Inflammatory macrophage treated with lipopolysaccharide for 1 hour (primary cell): ENCODE data around the gene CRB2.

Source experiments
- DNase-seq, 2 donors: peaks; one replicate each; pipeline ENCODE4 v3.0.0-alpha.2; 2020 to 2022

CRB2 gene

DNA sequence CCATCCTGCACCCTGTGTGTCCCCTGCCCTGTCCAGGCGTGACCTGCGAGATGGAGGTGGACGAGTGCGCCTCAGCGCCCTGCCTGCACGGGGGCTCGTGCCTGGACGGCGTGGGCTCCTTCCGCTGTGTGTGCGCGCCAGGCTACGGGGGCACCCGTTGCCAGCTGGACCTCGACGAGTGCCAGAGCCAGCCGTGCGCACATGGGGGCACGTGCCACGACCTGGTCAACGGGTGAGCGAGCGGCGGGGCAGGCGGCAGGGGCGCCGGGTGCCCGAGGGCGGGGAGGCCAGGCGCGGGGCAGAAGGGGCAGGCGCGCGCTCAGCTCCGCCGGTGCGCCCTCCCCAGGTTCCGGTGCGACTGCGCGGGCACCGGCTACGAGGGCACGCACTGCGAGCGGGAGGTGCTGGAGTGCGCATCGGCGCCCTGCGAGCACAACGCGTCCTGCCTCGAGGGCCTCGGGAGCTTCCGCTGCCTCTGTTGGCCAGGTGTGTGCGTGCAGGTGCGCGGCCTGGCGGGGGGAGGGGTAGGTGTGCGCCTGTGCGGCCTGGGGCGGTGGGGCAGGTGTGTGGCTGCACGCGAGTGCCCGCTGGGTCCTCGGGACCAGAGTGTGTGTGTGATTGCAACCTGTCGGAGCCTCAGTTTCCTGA, 10.0 kb downstream of the CRB2 start:
- DNase-seq: no peak

DNA sequence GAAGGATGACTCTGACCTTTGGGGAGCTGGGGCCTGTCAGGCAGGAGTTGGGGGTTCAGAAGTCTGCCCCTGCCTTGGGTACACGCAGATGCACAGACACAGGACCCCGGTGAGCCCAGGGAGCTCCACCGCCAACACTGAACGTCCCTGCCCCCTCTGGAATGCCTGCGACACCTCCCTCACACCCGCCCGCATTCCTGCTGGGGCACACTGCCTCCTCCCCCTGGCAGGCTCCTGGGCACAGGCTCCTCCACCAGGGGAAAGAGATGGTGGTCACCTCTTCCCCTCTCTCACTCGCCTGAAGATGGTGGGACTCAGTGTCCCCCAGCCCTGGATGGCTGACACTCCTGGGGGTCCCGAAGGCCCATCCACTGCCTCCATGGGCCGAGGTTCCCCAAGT, 12.0 kb downstream of the CRB2 start:
- no peak for DNase-seq

DNA sequence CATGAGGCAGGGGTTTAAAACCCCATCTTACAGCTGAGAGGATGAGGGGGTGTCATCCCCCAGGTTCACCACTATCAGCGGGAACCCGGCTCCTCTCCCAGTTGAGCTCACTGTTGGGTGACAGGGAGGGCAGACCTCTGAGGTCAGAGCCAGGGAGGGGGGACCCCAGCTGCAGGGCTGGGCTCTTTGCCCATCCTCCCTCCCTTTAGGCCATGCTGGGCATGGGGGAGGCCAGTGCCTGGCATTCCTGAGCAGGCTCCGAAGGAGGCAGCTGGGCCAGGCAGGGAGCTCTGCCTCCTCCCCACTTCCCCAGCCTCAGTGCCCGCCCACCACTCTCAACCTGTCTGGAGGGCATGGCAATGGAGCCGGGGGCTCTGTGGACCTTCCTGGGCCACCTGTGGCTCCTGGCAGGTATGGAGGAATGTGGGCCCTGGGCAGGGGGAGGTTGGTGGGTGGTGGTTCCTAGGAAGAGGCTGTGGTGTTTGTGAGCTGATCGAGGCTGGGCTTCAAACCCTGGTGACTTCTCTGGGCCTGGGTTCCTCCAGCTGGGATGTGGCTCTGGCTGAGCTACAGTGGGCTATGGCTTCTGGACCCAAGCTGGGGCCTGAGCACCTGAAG, 12.6 kb downstream of the CRB2 start:
- DNase-seq: no peak

DNA sequence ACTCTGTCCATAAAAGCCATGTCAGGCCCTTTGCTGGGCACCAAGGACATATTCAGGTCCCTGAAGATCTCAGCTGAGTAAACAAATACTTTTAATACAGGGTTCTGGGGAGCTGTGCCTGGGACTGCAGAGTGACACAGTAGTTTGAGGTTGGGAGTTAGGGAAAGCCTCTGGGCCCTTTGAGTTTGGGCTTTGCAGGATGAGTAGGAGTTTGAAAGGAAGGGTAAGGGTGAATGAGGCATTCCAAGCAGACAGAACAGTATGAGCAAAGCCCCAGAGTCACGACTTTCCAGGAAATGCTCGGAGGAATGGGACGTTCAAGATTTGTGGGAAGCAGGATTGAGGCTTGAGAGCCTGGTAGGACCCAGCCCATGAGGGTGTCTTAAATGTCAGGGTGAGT, 13.3 kb downstream of the CRB2 start:
- no peak for DNase-seq

DNA sequence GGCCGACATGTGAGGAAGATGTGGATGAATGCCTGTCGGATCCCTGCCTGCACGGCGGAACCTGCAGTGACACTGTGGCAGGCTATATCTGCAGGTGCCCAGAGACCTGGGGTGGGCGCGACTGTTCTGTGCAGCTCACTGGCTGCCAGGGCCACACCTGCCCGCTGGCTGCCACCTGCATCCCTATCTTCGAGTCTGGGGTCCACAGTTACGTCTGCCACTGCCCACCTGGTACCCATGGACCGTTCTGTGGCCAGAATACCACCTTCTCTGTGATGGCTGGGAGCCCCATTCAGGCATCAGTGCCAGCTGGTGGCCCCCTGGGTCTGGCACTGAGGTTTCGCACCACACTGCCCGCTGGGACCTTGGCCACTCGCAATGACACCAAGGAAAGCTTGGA, 14.1 kb downstream of the CRB2 start:
- no peak for DNase-seq

DNA sequence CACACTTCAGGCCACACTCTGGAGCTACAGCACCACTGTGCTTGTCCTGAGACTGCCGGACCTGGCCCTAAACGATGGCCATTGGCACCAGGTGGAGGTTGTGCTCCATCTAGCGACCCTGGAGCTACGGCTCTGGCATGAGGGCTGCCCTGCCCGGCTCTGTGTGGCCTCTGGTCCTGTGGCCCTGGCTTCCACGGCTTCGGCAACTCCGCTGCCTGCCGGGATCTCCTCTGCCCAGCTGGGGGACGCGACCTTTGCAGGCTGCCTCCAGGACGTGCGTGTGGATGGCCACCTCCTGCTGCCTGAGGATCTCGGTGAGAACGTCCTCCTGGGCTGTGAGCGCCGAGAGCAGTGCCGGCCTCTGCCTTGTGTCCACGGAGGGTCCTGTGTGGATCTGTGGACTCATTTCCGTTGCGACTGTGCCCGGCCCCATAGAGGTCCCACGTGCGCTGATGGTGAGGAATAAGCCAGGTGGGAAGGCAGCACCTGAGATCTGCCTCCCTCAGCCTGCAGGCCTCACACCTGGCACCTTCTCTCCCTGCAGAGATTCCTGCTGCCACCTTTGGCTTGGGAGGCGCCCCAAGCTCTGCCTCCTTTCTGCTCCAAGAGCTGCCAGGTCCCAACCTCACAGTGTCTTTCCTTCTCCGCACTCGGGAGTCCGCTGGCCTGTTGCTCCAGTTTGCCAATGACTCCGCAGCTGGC, 14.7 kb downstream of the CRB2 start:
- DNase-seq: no peak

DNA sequence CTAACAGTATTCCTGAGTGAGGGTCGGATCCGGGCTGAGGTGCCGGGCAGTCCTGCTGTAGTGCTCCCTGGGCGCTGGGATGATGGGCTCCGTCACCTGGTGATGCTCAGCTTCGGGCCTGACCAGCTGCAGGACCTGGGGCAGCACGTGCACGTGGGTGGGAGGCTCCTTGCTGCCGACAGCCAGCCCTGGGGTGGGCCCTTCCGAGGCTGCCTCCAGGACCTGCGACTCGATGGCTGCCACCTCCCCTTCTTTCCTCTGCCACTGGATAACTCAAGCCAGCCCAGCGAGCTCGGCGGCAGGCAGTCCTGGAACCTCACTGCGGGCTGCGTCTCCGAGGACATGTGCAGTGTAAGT, 15.2 kb downstream of the CRB2 start:
- no peak for DNase-seq

DNA sequence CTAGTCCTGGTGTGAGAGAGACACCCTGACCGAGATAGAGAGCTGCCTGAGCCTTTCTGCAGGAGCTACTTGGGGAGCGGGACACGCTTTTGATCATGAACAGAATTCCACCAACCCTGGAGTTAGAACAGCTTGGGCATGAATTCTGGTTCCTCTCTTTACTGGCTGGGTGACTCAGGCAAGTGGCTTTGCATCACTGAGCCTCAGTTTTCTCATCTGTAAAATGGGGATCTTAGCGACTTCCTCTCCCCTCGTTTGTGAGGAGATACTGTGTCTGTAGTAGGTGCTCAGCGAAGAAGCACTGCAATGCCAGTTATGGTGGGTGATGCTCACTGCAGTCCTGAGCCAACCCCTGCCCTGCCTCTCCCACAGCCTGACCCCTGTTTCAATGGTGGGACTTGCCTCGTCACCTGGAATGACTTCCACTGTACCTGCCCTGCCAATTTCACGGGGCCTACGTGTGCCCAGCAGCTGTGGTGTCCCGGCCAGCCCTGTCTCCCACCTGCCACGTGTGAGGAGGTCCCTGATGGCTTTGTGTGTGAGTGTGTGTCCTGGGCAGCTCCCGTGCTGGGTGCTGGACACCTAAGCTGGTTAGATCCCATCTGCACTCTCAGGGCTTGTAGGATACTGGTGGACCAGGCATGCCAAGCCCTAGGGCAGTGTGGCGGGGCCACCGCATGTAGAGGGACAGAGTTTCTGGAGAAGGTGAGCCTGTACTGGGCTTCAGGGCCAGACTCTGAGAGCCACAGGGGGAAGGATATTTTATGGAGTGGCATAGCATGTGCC, 16.0 kb downstream of the CRB2 start:
- no peak for DNase-seq

DNA sequence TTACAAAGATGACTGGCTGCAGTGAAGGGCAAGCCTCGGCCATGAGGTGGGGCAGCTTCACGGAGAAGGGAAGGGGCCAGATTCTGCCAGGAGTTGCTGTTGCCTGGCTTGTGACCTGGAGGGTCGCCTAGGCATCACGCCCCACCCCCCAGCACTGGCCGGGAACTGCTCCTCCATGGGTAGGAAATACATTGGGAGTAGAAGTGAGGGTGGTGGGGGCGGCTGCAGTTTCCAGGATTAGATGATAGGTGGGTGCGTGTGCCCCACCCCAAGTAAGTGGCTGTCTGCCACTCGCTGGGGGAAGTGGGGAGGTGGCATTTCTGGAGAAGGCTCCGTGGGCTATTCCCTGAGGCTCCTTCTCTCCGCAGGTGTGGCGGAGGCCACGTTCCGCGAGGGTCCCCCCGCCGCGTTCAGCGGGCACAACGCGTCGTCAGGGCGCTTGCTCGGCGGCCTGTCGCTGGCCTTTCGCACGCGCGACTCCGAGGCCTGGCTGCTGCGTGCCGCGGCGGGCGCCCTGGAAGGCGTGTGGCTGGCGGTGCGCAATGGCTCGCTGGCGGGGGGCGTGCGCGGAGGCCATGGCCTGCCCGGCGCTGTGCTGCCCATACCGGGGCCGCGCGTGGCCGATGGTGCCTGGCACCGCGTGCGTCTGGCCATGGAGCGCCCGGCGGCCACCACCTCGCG, 16.9 kb downstream of the CRB2 start:
- no peak for DNase-seq

DNA sequence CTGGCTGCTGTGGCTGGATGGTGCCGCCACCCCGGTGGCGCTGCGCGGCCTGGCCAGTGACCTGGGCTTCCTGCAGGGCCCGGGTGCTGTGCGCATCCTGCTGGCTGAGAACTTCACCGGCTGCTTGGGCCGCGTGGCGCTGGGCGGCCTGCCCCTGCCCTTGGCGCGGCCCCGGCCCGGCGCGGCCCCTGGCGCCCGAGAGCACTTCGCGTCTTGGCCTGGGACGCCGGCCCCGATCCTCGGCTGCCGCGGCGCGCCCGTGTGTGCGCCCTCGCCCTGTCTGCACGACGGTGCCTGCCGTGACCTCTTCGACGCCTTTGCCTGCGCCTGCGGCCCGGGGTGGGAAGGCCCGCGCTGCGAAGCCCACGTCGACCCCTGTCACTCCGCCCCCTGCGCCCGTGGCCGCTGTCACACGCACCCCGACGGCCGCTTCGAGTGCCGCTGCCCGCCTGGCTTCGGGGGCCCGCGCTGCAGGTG, 17.5 kb downstream of the CRB2 start:
- DNase-seq: no peak

DNA sequence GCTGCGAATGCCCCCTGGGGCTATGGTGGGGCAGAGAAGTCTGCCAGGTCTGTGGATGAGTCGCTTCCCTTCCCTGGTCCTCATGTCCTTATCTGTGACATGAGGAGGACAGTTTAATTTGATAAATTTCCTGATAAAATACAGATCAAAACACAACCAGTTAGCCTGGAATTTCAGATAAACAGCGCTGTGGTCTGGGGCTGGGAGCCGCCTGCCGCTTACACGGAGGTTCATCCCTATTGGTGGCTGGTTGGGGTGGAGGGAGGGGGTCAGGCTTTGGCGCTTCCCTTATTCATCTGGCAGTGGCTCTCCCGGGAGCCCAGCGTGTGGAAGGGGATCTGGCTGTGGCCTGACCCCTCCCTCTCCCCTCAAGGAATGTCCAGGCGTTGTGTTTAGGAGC, 17.9 kb downstream of the CRB2 start:
- no peak for DNase-seq

DNA sequence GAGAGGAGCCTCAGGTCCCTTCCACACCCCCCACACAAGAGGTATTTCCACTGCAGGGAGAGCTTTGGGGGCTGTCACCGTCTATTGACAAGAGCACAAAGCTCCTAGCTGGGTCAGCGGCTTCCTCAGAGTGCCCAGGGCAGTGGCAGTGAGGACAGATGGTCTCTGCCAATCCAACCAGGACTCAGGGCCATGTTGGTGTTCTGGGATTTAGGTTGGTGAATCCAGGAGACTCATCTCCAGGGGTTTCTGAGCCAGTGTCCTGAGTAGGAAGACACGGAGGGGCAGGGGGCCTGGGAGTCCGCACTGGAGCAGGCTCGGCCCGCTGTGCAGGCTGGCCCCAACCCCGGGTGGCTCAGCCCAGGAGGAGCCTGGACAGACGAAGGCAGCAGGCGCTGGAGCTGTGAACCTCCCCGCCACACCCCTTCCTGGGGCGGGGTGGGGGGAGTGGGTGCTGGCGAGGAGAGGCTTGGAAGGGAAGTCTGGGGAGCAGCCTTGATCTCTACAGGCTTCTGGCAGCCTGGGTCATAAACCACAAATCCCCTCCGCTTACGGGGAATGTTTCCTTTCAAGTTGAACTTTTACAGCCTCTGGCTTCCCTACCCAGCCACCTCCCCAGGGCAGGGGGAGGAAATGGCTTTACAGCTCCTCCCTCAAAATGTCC, 19.6 kb downstream of the CRB2 start:
- DNase-seq: no peak

DNA sequence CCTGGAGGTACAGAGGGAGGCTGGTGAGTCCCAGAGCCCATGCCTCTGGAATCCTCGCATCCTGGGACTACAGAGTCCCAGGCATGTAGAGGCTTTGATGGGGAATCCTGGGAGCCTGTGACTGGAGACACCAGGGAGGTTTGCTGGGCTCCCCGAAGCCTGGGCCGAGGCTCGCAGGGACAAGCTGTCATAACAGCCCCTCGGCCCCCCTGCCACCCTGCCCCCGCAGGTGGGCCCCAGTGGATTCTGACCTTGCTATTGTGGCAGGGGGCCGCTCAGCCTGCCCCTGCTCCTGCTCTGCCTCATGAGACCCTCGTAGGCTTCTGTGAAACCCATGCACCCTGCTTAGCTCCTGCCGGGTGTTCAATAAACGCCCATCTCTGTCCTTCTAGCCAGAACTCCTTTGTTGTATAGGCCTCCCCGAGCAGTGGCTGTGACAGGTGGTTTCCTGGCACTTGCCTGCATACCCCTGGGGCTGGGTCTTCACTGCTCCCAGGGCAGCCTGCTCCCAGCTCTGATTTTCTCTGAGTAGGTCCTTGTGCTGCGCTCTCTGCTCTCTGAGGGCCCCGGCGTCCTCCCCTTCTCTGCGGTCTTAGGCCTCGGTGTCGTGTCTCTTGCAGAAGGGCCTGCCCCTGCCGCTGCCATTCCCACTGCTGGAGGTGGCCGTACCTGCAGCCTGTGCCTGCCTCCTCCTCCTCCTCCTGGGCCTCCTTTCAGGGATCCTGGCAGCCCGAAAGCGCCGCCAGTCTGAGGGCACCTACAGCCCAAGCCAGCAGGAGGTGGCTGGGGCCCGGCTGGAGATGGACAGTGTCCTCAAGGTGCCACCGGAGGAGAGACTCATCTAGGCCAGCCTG, 20.4 kb downstream of the CRB2 start:
- DNase-seq: no peak

DNA sequence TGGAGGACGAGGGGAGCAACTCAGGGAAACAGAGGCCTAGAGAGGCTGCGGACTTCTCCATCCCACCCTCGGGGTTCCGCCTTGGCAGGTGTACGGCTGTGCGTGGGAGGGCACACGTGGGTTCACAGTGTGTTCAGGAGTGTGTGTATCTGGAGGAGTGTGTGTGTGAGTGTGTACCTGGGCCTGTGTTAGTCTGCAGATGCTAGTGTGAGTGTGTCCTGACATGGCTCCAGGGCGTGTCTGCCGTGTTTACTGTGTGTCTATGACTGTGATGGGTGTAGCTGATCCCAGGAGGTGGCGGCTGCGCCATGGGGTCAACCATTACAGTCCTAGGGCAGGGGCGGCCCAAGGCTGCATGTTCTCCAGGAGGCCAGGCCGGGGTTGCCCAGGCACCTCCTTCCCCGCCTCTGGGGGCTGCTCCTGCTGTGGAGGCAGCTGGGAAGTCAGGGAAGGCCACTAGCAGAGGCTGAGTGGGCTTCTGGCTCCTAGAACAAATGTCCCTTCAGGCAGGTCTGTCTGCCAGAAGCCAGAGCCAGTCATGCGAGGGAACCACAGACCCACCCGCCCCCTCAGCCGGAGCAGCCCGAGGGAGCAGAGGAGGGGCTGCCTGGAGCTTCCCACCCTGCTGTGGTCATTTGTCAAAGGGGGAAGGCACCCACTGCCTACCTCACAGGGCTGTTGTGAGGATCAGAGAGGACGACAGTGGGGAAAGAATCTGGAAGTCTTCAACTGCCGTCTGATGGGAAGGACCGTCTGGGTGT, 21.4 kb downstream of the CRB2 start:
- no peak for DNase-seq

DNA sequence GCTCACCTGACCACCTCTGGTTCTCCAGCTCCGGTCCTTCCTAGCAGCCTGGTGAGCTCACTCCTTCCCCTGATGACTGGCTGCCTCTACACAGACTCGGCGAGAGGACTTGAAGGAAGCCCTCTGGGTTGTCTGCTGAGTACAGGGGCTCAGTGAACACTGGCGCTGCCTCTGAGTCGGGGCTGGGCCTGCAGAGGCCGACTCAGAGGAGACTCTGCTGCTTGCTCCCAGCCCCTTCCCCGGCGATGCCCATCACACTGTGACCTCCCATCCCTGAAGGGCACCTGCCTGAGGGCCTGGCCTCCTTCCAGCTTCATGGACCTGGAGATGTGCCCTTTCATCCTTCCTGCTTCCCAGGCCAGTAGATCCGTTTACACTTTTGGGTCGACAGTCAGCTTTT, 22.0 kb downstream of the CRB2 start:
- no peak for DNase-seq

DNA sequence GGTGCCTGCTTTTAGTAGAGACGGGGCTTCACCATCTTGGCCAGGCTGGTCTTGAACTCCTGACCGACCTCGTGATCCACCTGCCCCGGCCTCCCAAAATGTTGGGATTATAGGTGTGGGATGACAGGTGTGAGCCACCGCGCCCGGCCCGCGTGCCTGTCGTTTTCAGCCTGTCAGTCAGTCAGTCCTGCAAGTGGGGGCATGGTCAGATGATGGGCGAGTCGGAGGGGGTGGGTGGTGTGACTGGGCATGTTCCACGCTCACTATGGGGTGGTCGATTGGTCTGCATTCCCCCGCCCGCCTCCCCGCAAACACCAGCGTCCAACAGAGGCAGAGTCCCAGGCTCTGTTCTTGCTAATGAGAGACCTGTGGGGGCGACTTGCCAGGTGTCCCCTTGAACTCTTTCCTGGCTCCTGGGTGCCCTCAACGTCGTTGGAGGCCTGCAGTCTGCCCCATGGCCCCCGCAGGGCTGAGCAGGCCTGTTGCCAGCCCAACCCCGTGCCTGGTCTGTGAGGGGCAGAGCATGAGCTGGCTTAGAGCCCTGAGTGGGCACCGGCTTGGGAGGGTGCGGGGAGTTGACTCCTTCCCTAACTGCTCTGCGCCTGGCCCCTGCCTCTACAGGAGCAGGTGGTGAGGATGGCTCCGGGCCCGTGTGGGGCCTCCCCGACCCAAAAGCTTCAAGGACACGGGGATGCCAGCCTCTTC, 23.1 kb downstream of the CRB2 start:
- no peak for DNase-seq

DNA sequence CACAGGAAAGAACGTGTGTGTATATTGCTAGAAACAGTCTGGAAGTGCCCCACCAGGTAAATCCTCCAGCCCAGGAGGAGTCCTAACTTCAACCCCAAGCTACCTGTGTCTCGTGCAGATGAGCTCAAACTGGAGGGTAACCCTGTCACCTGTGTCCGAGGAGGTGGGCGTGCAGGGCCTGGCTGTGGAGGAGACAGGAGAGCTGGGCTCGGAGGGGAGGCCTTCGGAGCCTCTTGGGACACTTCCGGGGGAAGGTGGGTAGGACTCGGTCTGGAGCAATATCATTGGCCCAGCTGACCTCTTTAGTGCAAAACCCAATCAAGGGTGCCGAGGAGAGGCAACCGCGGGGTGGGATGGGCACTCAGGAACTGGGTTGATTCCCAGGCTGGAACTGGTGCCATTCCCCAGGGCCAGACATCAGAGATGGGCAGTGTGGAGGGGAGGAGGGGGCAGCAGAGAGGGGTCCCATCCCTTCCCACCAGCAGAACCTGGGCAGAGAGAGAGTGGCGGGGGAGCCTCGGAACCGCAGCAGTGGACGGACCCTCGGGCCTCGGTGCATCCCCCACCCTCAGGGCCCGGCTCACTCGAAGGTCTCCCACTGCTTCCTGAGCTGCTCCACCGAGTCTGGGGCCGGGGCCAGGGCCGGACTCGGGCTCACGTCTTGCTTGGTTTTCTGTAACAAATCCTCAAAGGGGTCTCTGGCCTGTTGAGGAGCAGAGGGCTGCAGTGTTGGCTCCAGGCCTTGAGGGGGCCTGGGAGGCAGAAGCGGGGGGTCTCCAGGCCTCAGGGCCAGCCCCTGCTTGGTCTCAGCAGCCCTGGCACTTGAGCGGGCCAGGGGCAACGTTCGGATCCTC, 25.1 kb downstream of the CRB2 start:
- DNase-seq: no peak

DNA sequence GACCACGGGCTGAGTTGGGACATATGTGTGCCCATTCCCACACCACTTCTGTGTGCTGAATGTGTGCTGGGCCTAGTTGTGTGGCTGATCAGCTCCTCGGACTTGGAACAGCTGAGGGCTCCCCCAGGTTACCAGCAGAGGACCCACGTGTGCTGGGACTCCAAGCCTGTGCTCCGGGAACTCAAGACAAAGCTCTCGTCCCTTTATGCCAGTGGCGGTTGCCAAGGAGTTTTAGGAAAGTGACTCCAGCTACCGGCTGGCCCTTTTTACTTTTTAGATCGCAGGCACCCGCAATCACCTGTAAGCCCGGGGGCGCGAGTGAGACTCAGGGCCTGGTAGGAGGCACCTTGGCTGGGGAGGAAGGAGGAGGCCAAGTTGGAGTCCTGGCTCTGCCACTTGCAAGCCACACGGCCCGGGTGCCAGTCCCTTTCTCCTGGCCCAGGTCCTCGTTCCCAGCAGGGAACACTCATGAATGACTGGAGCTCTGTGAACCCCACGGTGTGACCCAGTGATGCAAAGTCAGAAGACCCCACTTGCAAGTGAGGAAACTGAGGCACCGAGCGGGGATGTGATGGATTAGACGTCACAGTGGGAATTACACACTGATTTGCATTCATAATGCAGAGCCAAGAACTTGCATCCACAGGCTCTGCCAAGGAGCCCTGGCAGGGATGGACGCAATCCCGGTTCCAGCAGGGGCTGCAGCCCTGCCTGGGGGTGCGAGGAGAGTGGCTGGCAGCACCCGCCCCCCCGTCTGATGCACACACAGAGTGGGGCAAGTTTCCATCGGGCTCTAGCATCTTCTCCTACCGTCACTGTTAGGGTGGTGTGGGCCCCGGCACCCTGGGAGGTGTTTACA, 26.9 kb downstream of the CRB2 start:
- DNase-seq: no peak
